ENCODE results near the gene RNF111.

DNA sequence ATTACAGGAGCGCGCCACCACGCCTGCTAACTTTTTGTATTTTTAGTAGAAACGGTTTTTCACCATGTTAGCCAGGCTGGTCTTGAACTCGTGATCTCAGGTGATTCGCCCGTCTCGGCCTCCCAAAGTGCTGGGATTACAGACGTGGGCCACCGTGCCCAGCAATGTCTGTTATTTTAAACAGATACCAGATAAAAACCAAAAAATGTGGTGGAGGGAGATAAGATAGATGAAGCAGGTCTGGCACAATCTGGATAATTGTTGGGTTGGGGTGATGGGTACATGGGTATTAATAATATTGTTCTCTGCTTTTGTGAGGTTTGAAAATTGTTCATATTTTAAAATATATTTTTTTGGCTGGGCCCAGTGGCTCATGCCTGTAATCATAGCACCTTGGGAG is 4.7 kb downstream of the RNF111 start:
- no peak for TF ChIP-seq AFF4 (CRISPR knock-in tag; IDR thresholded peaks at IDR 0.05; ENCODE audit: borderline replicate concordance)
- TF ChIP-seq, protein P1, sequence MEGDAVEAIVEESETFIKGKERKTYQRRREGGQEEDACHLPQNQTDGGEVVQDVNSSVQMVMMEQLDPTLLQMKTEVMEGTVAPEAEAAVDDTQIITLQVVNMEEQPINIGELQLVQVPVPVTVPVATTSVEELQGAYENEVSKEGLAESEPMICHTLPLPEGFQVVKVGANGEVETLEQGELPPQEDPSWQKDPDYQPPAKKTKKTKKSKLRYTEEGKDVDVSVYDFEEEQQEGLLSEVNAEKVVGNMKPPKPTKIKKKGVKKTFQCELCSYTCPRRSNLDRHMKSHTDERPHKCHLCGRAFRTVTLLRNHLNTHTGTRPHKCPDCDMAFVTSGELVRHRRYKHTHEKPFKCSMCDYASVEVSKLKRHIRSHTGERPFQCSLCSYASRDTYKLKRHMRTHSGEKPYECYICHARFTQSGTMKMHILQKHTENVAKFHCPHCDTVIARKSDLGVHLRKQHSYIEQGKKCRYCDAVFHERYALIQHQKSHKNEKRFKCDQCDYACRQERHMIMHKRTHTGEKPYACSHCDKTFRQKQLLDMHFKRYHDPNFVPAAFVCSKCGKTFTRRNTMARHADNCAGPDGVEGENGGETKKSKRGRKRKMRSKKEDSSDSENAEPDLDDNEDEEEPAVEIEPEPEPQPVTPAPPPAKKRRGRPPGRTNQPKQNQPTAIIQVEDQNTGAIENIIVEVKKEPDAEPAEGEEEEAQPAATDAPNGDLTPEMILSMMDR (IDR thresholded peaks at IDR 0.05): no peak
- TF ChIP-seq TEAD1 (CRISPR knock-in tag; IDR thresholded peaks at IDR 0.05): no peak
- TF ChIP-seq, protein P2, sequence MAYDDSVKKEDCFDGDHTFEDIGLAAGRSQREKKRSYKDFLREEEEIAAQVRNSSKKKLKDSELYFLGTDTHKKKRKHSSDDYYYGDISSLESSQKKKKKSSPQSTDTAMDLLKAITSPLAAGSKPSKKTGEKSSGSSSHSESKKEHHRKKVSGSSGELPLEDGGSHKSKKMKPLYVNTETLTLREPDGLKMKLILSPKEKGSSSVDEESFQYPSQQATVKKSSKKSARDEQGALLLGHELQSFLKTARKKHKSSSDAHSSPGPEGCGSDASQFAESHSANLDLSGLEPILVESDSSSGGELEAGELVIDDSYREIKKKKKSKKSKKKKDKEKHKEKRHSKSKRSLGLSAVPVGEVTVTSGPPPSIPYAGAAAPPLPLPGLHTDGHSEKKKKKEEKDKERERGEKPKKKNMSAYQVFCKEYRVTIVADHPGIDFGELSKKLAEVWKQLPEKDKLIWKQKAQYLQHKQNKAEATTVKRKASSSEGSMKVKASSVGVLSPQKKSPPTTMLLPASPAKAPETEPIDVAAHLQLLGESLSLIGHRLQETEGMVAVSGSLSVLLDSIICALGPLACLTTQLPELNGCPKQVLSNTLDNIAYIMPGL (CRISPR knock-in tag; IDR thresholded peaks at IDR 0.05): no peak
- TF ChIP-seq NR1H2 (CRISPR knock-in tag; IDR thresholded peaks at IDR 0.05): no peak
- no peak for TF ChIP-seq ZSCAN18 (CRISPR knock-in tag; IDR thresholded peaks at IDR 0.05)
- TF ChIP-seq, protein P3, sequence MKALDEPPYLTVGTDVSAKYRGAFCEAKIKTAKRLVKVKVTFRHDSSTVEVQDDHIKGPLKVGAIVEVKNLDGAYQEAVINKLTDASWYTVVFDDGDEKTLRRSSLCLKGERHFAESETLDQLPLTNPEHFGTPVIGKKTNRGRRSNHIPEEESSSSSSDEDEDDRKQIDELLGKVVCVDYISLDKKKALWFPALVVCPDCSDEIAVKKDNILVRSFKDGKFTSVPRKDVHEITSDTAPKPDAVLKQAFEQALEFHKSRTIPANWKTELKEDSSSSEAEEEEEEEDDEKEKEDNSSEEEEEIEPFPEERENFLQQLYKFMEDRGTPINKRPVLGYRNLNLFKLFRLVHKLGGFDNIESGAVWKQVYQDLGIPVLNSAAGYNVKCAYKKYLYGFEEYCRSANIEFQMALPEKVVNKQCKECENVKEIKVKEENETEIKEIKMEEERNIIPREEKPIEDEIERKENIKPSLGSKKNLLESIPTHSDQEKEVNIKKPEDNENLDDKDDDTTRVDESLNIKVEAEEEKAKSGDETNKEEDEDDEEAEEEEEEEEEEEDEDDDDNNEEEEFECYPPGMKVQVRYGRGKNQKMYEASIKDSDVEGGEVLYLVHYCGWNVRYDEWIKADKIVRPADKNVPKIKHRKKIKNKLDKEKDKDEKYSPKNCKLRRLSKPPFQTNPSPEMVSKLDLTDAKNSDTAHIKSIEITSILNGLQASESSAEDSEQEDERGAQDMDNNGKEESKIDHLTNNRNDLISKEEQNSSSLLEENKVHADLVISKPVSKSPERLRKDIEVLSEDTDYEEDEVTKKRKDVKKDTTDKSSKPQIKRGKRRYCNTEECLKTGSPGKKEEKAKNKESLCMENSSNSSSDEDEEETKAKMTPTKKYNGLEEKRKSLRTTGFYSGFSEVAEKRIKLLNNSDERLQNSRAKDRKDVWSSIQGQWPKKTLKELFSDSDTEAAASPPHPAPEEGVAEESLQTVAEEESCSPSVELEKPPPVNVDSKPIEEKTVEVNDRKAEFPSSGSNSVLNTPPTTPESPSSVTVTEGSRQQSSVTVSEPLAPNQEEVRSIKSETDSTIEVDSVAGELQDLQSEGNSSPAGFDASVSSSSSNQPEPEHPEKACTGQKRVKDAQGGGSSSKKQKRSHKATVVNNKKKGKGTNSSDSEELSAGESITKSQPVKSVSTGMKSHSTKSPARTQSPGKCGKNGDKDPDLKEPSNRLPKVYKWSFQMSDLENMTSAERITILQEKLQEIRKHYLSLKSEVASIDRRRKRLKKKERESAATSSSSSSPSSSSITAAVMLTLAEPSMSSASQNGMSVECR (CRISPR knock-in tag; IDR thresholded peaks at IDR 0.05; ENCODE audit: borderline replicate concordance): no peak
- no peak for TF ChIP-seq ETV6 (CRISPR knock-in tag; IDR thresholded peaks at IDR 0.05)
- TF ChIP-seq MXD4 (CRISPR knock-in tag; IDR thresholded peaks at IDR 0.05; ENCODE audit: borderline replicate concordance): no peak

All from WTC11 (cell line).